GM19324 (cell line): ENCODE results near the gene DDIT4.
"Not testable (repeated sequence)": the region's sequence is repeated elsewhere in the genome, so short reads cannot be mapped to it uniquely, and the experiment has no call there.

ENCODE experiments used
- ATAC-seq: cut with Tn5 transposase; IDR thresholded peaks from one replicate; pipeline ENCODE4 v1.9.1; 2021; ENCODE audit warnings: mild to moderate bottlenecking, moderate library complexity; ENCODE audit not compliant: unreplicated experiment, low FRiP score

Gene DDIT4

GRCh38 chr10:72285972-72286521, 12.3 kb downstream of the DDIT4 start:
- ATAC-seq, result no peak

GRCh38 chr10:72291019-72291532, 17.4 kb downstream of the DDIT4 start:
- ATAC-seq, result no peak

GRCh38 chr10:72292223-72292691, 18.5 kb downstream of the DDIT4 start:
- ATAC-seq, result no peak

GRCh38 chr10:72295330-72295910, 21.7 kb downstream of the DDIT4 start:
- no peak for ATAC-seq

GRCh38 chr10:72296829-72297280, 23.1 kb downstream of the DDIT4 start:
- not testable (repeated sequence) for ATAC-seq

GRCh38 chr10:72297281-72297804, 23.6 kb downstream of the DDIT4 start:
- peak; percentile 72 for ATAC-seq

- peak; percentile 73 for ATAC-seq
These were observed 24.3 kb downstream of the DDIT4 start for GRCh38 chr10:72297805-72298591.

GRCh38 chr10:72298592-72299519, 25.1 kb downstream of the DDIT4 start:
- ATAC-seq, result no peak

- no peak for ATAC-seq
These were observed 29.9 kb downstream of the DDIT4 start for GRCh38 chr10:72303424-72304128.

- no peak for ATAC-seq
These were observed 32.6 kb downstream of the DDIT4 start for GRCh38 chr10:72306215-72306760.

- ATAC-seq, result not testable (repeated sequence)
These were observed 34.0 kb downstream of the DDIT4 start for GRCh38 chr10:72307711-72308110.

- ATAC-seq, result no peak
These were observed 34.7 kb downstream of the DDIT4 start for GRCh38 chr10:72308320-72308987.

GRCh38 chr10:72309290-72310240, 35.8 kb downstream of the DDIT4 start:
- no peak for ATAC-seq

- ATAC-seq, result no peak
These were observed 36.5 kb downstream of the DDIT4 start for GRCh38 chr10:72310241-72310633.

- ATAC-seq, result no peak
These were observed 36.9 kb downstream of the DDIT4 start for GRCh38 chr10:72310636-72311035.

- ATAC-seq, result no peak
These were observed 37.9 kb downstream of the DDIT4 start for GRCh38 chr10:72311667-72312066.

GRCh38 chr10:72312865-72313391, 39.2 kb downstream of the DDIT4 start:
- no peak for ATAC-seq
